Measurements from ENCODE around the gene ABTB2.

DNA sequence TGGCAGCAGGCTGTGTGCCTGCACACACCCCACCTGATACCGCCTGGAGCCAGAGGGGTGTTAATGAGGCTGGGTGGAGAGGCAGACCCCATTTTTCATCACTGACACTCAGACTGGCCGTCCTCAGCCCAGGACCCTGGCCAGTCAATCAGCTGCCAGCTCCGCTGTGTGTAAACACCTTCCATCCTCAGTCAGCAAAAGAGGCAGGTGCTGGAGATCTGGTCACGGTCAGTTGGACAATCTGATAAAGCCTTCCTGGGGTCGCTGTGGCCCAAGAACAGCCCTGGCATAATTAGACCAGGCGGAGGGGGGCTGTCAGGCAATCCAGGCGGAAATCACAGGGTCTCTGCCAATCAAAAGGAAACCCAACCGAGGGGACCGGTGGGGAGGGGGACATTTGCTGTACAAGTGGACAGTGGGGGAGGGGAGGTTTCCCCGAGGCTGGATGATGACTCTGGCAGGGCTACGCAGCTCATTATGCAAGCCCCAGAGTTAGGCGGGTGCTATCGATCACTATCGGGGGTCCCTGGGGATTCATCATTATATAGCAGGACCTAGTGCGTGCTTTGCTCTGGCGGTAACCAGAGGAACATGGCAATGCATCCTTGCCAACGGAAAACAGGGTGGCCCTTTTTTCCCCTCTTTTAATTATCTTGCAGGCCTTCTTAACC is 72.9 kb downstream of the ABTB2 start:
- no peak for TF ChIP-seq RNF2 (IDR thresholded peaks at IDR 0.05; ENCODE audit: borderline replicate concordance, low read depth, low read length, missing control alignments, poor library complexity, severe bottlenecking)
- TF ChIP-seq EZH2 (IDR thresholded peaks at IDR 0.05; ENCODE audit: low read depth, low read length, severe bottlenecking): no peak
- TF ChIP-seq YY1 (IDR thresholded peaks at IDR 0.05; ENCODE audit: low read depth, low read length): no peak
- TF ChIP-seq, protein P1, sequence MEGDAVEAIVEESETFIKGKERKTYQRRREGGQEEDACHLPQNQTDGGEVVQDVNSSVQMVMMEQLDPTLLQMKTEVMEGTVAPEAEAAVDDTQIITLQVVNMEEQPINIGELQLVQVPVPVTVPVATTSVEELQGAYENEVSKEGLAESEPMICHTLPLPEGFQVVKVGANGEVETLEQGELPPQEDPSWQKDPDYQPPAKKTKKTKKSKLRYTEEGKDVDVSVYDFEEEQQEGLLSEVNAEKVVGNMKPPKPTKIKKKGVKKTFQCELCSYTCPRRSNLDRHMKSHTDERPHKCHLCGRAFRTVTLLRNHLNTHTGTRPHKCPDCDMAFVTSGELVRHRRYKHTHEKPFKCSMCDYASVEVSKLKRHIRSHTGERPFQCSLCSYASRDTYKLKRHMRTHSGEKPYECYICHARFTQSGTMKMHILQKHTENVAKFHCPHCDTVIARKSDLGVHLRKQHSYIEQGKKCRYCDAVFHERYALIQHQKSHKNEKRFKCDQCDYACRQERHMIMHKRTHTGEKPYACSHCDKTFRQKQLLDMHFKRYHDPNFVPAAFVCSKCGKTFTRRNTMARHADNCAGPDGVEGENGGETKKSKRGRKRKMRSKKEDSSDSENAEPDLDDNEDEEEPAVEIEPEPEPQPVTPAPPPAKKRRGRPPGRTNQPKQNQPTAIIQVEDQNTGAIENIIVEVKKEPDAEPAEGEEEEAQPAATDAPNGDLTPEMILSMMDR (IDR thresholded peaks at IDR 0.05; ENCODE audit: control extremely low read depth in 1 of 3, insufficient read depth in 1 of 3, low read depth in 1 of 3, low read length in 3 of 3): no peak
- no peak for TF ChIP-seq MAFK (IDR thresholded peaks at IDR 0.05; ENCODE audit: low read depth, low read length)
- TF ChIP-seq CEBPB (IDR thresholded peaks at IDR 0.05; ENCODE audit: low read depth, low read length): no peak
- TF ChIP-seq JUND (IDR thresholded peaks at IDR 0.05; ENCODE audit: low read length): no peak
- TF ChIP-seq KDM1A (IDR thresholded peaks at IDR 0.05; ENCODE audit: borderline replicate concordance, low read length): no peak
- TF ChIP-seq SUZ12 (IDR thresholded peaks at IDR 0.05; ENCODE audit: low read length): no peak
- TF ChIP-seq, protein P2, sequence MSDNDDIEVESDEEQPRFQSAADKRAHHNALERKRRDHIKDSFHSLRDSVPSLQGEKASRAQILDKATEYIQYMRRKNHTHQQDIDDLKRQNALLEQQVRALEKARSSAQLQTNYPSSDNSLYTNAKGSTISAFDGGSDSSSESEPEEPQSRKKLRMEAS (IDR thresholded peaks at IDR 0.05): no peak
- no peak for TF ChIP-seq POLR2A (IDR thresholded peaks at IDR 0.05; ENCODE audit: control extremely low read depth in 1 of 2, low read depth in 2 of 2, low read length in 2 of 2)
- TF ChIP-seq CHD2 (IDR thresholded peaks at IDR 0.05; ENCODE audit: low read length): no peak
